Measurements from ENCODE around the gene HADHB.

HADHB gene

DNA sequence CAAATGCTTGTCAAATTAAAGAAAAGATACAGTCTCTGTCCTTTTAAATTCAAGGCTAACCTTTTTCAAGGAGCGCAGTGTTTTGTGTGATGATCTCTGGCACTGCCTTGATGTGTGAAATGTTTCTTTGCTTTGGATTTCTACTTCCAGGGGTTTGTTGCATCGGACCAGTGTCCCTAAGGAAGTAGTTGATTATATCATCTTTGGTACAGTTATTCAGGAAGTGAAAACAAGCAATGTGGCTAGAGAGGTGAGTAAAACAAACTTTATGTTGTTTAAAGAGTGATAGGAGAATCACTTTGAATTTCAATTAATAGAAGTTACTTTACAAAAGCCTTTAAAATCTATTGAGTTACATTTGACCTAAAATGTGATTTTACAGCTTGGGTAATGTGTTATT lies 28.8 kb downstream of the HADHB start:
- Histone ChIP-seq H3K4me3 (ENCODE audit: low read length) (no peak overlapping the region), H3K79me2 (ENCODE audit: control insufficient read depth, low read length) (no peaks in the 10 kb centered on the region), H3K4me2 (ENCODE audit: low read length) (no peak overlapping the region), H3K9me3 (ENCODE audit: control insufficient read depth, insufficient read depth, low read length) (no peaks in the 10 kb centered on the region), H3F3A (ENCODE audit: control insufficient read depth, insufficient read depth) (peaks cover 8% of the 10 kb centered on the region; the same call in 1 of the 2 replicates), H3K9me2 (replicated peaks; ENCODE audit: control insufficient read depth, low read length) (no peaks in the 10 kb centered on the region), H4K20me1 (ENCODE audit: control insufficient read depth, insufficient read depth, low read depth, low read length) (no peaks in the 10 kb centered on the region), H3K4me1 (ENCODE audit: control insufficient read depth, low read length) (peaks cover 23% of the 10 kb centered on the region), H3K36me3 (ENCODE audit: control insufficient read depth, low read length) (peaks cover 18% of the 10 kb centered on the region), H3K27ac (ENCODE audit: low read depth, low read length) (no peak overlapping the region), H3K27me3 (ENCODE audit: control insufficient read depth, low read length) (no peaks in the 10 kb centered on the region)
- TF ChIP-seq, protein P1, sequence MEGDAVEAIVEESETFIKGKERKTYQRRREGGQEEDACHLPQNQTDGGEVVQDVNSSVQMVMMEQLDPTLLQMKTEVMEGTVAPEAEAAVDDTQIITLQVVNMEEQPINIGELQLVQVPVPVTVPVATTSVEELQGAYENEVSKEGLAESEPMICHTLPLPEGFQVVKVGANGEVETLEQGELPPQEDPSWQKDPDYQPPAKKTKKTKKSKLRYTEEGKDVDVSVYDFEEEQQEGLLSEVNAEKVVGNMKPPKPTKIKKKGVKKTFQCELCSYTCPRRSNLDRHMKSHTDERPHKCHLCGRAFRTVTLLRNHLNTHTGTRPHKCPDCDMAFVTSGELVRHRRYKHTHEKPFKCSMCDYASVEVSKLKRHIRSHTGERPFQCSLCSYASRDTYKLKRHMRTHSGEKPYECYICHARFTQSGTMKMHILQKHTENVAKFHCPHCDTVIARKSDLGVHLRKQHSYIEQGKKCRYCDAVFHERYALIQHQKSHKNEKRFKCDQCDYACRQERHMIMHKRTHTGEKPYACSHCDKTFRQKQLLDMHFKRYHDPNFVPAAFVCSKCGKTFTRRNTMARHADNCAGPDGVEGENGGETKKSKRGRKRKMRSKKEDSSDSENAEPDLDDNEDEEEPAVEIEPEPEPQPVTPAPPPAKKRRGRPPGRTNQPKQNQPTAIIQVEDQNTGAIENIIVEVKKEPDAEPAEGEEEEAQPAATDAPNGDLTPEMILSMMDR (IDR thresholded peaks at IDR 0.05; ENCODE audit: low read depth, low read length, poor library complexity, severe bottlenecking): no peak
- TF ChIP-seq EZH2phosphoT487 (IDR thresholded peaks at IDR 0.05; ENCODE audit: borderline replicate concordance, low read length): no peak

DNA sequence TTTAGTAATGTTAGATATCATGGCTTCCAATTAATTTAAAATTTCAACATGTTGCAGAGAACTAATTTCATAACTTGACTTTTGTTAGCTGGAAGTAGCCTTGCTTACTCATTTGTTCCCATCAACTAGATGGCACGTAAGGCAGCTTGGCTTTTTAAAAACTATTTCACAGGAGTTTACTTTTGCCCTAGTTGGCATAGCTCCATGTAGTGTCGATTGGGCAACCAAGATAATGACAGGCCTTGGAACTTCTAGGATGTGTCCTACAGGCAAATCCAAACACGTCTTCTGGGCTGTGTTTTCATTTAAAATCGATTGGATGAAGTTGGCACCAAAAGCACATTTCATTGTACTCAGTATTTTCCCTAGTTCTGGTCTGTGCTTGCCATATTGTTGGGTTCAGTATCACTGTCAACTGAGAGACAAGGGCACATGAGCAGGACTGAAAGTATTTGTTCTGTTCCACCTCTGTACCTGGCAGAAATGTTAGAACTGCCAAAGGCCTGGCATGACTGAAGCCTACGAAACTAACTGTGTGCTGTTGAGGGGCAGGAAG lies 29.4 kb downstream of the HADHB start:
- Histone ChIP-seq H3K4me2 (ENCODE audit: low read length) (no peak overlapping the region), H3K9me2 (replicated peaks; ENCODE audit: control insufficient read depth, low read length) (no peaks in the 10 kb centered on the region), H3F3A (ENCODE audit: control insufficient read depth, insufficient read depth) (peaks cover 8% of the 10 kb centered on the region; the same call in 1 of the 2 replicates), H3K4me3 (ENCODE audit: low read length) (no peak overlapping the region), H3K9me3 (ENCODE audit: control insufficient read depth, insufficient read depth, low read length) (no peaks in the 10 kb centered on the region), H3K4me1 (ENCODE audit: control insufficient read depth, low read length) (peaks cover 20% of the 10 kb centered on the region), H3K27ac (ENCODE audit: low read depth, low read length) (no peak overlapping the region), H3K27me3 (ENCODE audit: control insufficient read depth, low read length) (no peaks in the 10 kb centered on the region), H4K20me1 (ENCODE audit: control insufficient read depth, insufficient read depth, low read depth, low read length) (no peaks in the 10 kb centered on the region), H3K79me2 (ENCODE audit: control insufficient read depth, low read length) (no peaks in the 10 kb centered on the region), H3K36me3 (ENCODE audit: control insufficient read depth, low read length) (peaks cover 24% of the 10 kb centered on the region)
- TF ChIP-seq, protein P1 (IDR thresholded peaks at IDR 0.05; ENCODE audit: low read depth, low read length, poor library complexity, severe bottlenecking): no peak
- TF ChIP-seq EZH2phosphoT487 (IDR thresholded peaks at IDR 0.05; ENCODE audit: borderline replicate concordance, low read length): no peak

DNA sequence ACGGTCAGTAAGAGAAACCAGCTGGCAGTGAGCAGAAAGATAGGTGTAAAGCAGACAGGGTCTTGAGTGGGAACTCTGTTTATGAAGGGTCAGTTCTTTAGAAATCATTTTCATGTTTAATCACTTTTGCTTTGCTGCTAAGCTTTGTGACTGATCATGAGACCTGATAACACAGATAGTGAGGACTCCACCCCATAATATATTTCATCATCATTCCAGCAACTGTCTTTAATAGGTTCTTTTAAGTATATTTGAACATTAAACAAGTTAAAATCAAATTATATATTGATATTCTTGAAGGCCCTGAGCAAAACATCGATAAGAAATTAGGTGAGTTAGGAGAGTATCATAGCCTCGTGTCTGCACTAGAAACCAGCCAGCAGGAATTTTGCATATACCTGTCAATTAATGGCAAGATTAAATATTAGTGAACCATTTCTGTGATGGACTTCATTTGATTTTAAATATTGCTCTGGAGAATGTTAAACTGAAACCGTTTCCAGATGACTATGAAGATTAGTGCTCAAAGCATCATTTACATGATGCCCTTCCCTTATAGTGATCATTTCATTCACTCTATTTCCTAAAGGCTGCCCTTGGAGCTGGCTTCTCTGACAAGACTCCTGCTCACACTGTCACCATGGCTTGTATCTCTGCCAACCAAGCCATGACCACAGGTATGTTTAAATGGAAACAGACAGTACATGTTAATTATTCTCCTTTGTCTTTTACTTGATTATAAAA lies 31.9 kb downstream of the HADHB start:
- H3K9me3 ChIP-seq (ENCODE audit: control insufficient read depth, insufficient read depth, low read length): no peaks in the 10 kb centered on the region
- H3K4me2 ChIP-seq (ENCODE audit: low read length): no peak overlapping the region
- no peak for TF ChIP-seq EZH2phosphoT487 (IDR thresholded peaks at IDR 0.05; ENCODE audit: borderline replicate concordance, low read length)
- TF ChIP-seq, protein P1 (IDR thresholded peaks at IDR 0.05; ENCODE audit: low read depth, low read length, poor library complexity, severe bottlenecking): no peak
- H3K79me2 ChIP-seq (ENCODE audit: control insufficient read depth, low read length): no peaks in the 10 kb centered on the region
- H3K4me3 ChIP-seq (ENCODE audit: low read length): no peak overlapping the region
- H3K36me3 ChIP-seq (ENCODE audit: control insufficient read depth, low read length): peaks cover 29% of the 10 kb centered on the region
- no peaks in the 10 kb centered on the region for H3K27me3 ChIP-seq (ENCODE audit: control insufficient read depth, low read length)
- no peaks in the 10 kb centered on the region for H3F3A ChIP-seq (ENCODE audit: control insufficient read depth, insufficient read depth)
- H4K20me1 ChIP-seq (ENCODE audit: control insufficient read depth, insufficient read depth, low read depth, low read length): no peaks in the 10 kb centered on the region
- H3K27ac ChIP-seq (ENCODE audit: low read depth, low read length): no peak overlapping the region
- peaks cover 4% of the 10 kb centered on the region; the same call in 1 of the 2 replicates for H3K4me1 ChIP-seq (ENCODE audit: control insufficient read depth, low read length)
- no peaks in the 10 kb centered on the region for H3K9me2 ChIP-seq (replicated peaks; ENCODE audit: control insufficient read depth, low read length)
